Measurements from ENCODE around the gene ATN1. TPM values are rescaled to one million over a fixed set of nuclear protein-coding genes. Genes with fewer than 3 reads are reported as not detected.

The ATN1 gene
- total and polyA plus RNA-seq, 2 of the 4 experiments (the other 2 are of a cell fraction) = 3.4 to 58.7 TPM

GRCh38 chr12:6883252-6883651 lies 44.5 kb upstream of the ATN1 start:
- Histone ChIP-seq H3K79me1 (ENCODE audit: low read depth in 1 of 2, low read length in 2 of 2) (peaks cover 3 to 4% of the 10 kb centered on the region in 2 experiments; a peak in 2 of 4 replicates), H2BK15ac (ENCODE audit: low read depth, low read length) (no peak overlapping the region), H4K8ac (ENCODE audit: low read depth in 2 of 2, low read length in 2 of 2) (no peak overlapping the region), H3K56ac (ENCODE audit: extremely low read depth, insufficient read depth, low read length) (no peak overlapping the region), H3K9ac (ENCODE audit: low read depth, low read length) (no peak overlapping the region), H4K91ac (ENCODE audit: insufficient read depth, low read depth, low read length) (no peak overlapping the region), H3K27me3 (ENCODE audit: control insufficient read depth, insufficient read depth, low read length) (no peaks in the 10 kb centered on the region), H3K14ac (replicated peaks; ENCODE audit: low read depth, low read length) (no peak overlapping the region), H2BK120ac (ENCODE audit: low read depth, low read length) (no peak overlapping the region), H3K23ac (ENCODE audit: low read depth, low read length) (no peak overlapping the region), H3K36me3 (ENCODE audit: control insufficient read depth, insufficient read depth, low read length) (peaks cover 17% of the 10 kb centered on the region), H2BK5ac (ENCODE audit: low read depth, low read length, poor library complexity, severe bottlenecking) (no peak overlapping the region), H4K20me1 (ENCODE audit: insufficient read depth, low read length) (no peaks in the 10 kb centered on the region), H2BK20ac (ENCODE audit: low read depth, low read length) (no peak overlapping the region), H2AK9ac (replicated peaks; ENCODE audit: low read depth, low read length, poor library complexity) (no peak overlapping the region), H3K18ac (ENCODE audit: low read depth, low read length) (no peak overlapping the region), H3K4me2 (ENCODE audit: low read depth, low read length) (no peak overlapping the region), H3K4me1 (ENCODE audit: control insufficient read depth, insufficient read depth, low read length) (no peaks in the 10 kb centered on the region), H3K27ac (ENCODE audit: insufficient read depth, low read length) (no peak overlapping the region), H3K4me3 (ENCODE audit: insufficient read depth, low read depth, low read length) (no peak overlapping the region), H3K9me1 (ENCODE audit: insufficient read depth, low read length) (0 out of 2 replicates have a peak, but pooled peaks cover 6% of the 10 kb centered on the region), H2AK5ac (ENCODE audit: low read depth, low read length) (no peak overlapping the region), H4K5ac (ENCODE audit: low read depth, low read length) (no peak overlapping the region), H3K9me3 (ENCODE audit: control insufficient read depth, insufficient read depth, low read length) (no peaks in the 10 kb centered on the region), H3K4ac (ENCODE audit: low read depth, low read length) (no peak overlapping the region), H2AFZ (replicated peaks; ENCODE audit: low read length, poor library complexity) (no peak overlapping the region)
- WGBS, 2 experiments (ENCODE audit: extremely low coverage in 2 of 2, insufficient read length in 1 of 2) = 100% methylated on average over 3 of the region's 5 CpGs; no CpG with 5 or more reads in 1 of the 2 experiments
- no TSS peak for BruUV-seq (replicated peaks)
- DNase-seq (no peak), ATAC-seq (ENCODE audit: low read depth) (no peak)
- in situ Hi-C loops (cut with MboI; ENCODE audit: low sequenced_read_pairs) = no loop called here
- intact Hi-C loops (cut with micrococcal nuclease) = no loop called here
- TF ChIP-seq RAD21 (IDR thresholded peaks at IDR 0.05; ENCODE audit: low read length) (no peak), RFX5 (IDR thresholded peaks at IDR 0.05; ENCODE audit: low read depth, low read length) (no peak), MXI1 (IDR thresholded peaks at IDR 0.05; ENCODE audit: borderline replicate concordance, low read depth, low read length) (no peak), FOS (IDR thresholded peaks at IDR 0.05; ENCODE audit: low read depth, low read length) (no peak), BHLHE40 (IDR thresholded peaks at IDR 0.05; ENCODE audit: low read depth, low read length) (no peak), CEBPB (IDR thresholded peaks at IDR 0.05; ENCODE audit: low read depth, low read length) (no peak), CHD1 (IDR thresholded peaks at IDR 0.05; ENCODE audit: low read depth, low read length) (no peak), RCOR1 (IDR thresholded peaks at IDR 0.05; ENCODE audit: insufficient replicate concordance, low read length) (no peak), MAZ (IDR thresholded peaks at IDR 0.05; ENCODE audit: borderline replicate concordance, low read depth, low read length) (no peak), NFE2L2 (IDR thresholded peaks at IDR 0.05; ENCODE audit: low read depth, low read length) (no peak), ELK1 (IDR thresholded peaks at IDR 0.05; ENCODE audit: borderline replicate concordance, low read depth, low read length) (no peak), SMC3 (IDR thresholded peaks at IDR 0.05; ENCODE audit: low read depth, low read length) (no peak)
- POLR2A ChIA-PET (ENCODE audit: unreplicated experiment) = no interaction called here
- dilution Hi-C loops (cut with HindIII; ENCODE audit: low sequenced_read_pairs, unreplicated experiment) = no loop called here
- CTCF ChIA-PET = no interaction called here

All from IMR-90 (cell line).